ENCODE measurements around the gene PRAC2.
A peak's percentile ranks its signal among the peaks of the same experiment; 100 is the strongest.

Gene PRAC2

DNA sequence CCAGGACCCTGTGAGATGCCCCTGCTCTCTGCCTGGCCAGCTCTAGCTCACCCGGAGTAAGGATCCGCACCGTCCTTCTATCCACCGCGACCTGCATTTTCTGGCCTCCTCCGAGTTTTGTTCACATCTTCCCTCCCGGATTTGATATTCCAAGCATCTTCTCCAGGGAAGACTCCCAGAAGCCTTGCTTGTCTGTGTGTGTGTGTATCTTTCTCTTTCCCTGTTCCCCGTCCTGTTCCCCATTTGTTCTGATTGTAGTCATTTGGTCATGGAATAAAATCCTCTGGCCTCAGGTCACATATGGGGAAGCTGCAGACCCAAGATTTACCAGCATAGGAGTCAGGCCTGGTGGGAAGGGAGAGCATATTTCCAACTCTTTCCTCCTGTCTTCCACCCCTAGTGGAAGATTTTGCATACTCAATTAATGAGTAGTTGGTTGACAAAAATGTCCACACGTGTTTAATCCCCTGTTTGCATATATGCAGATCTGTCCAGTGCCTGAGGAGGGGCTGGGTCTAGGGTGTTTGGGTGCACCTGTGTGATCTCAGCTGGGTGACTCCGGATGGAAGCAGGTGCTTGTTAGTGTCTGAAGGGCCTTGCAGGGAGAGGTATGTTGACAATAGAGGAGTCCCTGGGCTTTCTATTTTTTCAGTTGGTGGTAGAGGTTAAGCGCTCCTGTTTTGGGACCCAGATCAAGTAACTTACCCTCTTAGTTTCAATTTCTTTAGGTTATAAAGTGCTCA is 2.5 kb upstream of the PRAC2 start:
- no peak for DNase-seq

DNA sequence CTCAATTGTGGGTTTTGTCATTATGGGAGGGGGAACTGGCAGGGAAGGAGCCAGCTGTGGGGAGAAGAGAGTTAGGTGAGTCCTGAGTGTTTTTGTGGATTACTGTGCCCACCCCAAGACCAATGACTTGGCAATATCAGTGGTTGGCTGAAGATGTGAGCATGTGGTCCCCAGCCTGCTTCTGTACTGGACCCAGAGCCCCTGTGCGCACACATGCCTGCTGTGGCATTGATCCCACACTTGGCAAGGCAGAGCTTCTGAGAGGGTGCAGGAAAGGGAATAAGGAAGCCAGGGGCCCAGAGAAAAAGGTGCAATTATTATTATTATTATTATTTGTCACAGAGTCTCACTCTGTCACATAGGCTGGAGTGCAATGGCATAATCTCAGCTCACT is 2.0 kb upstream of the PRAC2 start:
- no peak for DNase-seq

DNA sequence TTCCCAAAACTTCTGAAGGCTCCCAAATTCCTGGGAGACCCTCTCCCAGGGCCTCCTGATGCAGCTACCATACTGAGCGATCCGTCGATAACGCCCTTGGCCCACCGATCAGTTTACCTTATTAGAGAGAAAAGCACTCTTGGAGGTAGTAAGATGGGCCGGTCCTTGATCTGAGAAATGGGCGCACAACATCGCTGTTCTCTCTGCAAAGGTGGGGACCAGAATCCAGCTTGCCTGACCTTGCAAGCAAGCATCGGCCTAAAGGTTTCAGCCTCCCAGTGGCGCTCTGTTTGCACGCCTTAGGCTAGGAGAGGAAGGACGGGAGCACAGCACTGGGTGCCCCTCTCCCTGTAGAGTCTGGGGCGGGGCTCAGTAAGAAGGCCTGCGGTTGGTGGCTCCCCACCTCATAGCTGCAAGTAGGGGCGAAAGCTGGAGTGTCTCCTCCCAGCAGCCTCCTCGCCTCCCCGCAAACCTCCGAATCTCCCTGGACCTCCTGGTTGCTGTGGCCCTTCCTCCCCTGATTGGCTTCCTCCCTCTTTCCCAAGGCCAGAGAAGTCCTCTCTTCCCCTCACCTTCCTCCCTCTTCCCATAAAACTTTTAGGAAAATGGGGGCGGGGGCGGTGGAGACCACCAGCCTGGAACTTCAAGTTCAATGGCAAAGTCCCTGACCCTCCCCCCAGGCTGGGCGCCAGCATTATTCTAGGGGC is 631 bp upstream of the PRAC2 start, which contains the start of gene PRAC1:
Gene PRAC1, minus strand, starts transcription at position 318 of the 707 bp plus-strand sequence. Its CDS starts 126 bp downstream, at position 192.
- DNase-seq: no peak

DNA sequence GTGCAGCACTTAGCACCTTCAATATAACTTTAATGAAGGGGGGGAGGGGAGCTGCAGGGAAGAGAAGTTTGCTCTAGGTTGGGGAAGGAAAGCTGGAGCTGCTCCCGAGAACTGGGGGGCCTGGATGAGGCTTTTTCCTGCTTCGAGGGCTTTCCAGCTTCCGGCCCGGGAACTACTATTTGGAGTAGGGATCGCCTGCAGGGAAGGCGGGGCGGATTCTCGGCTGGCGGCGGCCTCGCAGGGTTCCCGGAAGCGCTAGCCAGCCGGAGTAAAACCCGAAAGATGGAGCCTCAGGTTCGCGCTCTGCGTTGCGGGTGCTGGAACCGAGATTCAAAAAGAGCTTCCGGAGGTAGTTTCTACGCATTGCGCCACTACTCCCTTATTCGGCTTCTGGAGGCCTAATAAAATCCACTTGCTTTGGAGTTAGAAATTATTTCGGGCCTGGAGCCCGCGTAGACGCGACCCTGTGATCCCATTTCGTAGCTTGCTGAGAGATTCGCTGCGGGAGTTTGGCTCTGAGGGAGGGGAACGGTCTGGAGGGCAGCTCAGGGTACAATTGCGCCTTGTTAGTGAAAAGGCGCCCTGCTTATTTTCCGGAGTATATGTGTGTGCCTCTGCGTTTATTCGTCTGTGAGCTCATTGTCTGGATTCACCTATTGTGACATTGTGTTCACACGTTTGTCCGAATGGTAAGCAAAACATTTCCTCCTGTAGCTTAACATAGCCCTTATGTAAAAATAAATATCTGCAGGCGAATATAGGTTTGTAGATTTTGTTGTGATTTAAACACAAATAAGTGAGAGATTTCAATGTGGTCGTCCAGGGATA is 652 bp downstream of the PRAC2 start:
- DNase-seq: no peak

DNA sequence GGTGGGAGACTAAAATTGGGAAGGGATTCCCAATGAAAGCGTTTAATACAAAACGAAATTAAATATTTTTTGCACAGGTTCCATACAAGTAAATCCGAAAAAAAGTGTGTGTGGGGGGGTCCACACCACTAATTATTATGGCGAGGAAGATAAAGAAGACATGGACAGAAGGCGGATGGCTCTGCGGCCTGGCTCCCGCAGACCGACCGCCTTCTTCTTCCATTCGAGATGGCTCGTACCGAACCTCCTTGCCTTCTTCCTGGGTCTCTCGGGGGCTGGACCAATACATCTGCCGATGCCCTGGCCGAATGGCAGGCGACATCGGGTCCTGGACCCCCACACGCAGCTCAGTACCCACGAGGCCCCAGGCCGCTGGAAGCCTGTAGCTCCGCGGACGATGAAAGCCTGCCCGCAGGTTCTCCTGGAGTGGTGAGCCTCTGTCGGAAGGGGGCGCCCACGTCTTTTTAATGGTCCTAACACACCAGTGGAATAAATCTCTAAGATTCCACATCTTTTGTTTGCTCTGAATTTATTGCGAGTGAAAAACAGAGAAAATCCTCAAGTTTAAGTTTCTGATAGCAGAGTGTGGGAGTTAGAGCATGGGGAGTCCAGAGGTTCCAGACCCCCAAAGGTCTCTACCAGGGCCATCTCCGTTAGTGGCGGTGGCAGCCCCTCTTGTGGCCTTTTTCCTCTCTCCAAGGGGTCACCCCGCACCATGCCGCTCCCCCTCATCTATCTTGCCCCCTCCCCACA is 1.4 kb downstream of the PRAC2 start:
- DNase-seq: peak; percentile 89

DNA sequence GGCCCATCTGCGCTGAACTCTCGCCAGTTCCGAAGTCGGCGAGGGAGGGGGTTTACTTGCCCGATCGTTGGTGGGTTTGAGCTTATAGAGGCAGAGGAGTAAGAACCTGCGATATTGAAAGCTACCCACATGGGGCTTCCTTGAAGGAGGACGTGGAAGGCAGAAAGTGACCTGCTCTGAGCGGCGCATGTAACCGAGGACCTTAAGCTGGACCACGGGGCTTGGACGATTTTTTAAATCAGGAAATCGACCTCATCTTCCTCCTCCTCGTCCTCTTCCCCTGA is 2.0 kb downstream of the PRAC2 start:
- no peak for DNase-seq

DNA sequence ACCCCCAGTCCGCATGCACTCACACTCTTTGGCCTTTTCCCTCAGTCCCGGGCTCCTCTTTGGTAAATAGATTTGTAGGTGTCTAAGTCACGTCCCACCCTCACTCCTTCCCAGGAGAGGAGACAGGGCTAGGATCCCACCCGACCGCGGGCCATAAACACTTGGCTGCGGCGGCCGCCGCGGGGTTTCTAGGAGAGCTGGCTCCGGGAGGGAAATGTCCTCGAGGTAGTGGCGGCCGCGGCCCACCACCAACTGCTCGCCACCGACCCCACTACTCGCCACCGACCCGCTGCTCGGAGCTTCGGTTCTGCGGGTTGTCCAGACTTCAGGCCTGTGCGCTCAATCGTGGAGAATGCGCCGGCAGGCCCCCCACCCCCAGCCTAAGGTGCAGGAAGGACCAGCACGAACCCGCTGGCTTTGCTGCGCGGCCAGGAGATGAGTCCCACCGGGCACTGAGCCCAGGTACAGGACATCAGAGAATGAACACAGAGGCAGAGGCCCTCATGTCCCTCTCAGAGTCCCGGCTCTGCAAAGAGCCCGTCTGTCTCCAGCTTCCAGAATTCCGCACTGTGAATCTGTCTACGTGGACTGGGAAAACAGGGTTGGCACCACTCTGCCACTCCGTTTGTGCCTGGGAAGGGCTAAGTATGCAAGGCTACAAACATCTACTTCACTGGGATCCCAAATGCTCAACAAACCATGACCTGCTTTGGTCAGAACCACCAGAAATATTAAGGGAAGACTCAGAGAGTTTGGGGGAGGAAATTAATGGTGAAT is 2.5 kb downstream of the PRAC2 start:
- no peak for DNase-seq

DNA sequence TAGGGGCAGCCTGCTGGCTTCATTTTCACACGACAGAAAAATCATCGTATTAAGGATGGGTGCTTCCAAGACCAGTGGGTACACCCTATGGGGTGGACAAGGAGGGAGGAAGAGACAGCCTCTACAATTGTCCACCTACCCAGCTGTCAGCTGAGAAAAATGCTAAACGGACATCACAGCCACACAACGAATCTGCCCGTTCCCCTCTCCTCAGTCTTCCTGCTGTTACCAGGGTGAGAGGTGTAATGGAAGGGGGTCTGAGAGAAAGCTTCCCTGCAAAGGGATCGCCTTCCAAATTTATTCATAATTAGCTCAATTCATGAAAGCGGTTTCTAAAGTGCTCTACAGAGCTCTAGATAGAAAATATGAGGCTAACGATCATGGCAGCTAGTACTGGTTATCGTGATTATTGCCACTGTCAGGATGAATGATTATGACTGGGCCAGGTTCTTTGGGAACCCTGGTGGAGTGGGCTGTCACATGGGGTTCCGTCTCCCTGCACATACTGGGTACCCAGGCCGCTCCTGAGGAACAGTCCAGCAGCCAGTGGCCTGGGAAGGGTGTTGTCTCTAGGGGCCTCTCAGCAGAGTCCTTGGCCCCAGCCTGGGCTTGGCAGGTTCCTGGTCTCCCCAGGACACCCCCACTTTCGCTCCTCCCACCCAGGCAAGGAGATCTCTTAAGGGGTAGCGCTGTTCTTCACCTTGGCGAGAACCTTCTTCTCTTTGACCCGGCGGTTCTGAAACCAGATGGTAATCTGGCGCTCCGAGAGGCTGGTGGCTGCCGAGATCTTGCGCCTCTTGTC is 3.3 kb downstream of the PRAC2 start:
- no peak for DNase-seq

DNA sequence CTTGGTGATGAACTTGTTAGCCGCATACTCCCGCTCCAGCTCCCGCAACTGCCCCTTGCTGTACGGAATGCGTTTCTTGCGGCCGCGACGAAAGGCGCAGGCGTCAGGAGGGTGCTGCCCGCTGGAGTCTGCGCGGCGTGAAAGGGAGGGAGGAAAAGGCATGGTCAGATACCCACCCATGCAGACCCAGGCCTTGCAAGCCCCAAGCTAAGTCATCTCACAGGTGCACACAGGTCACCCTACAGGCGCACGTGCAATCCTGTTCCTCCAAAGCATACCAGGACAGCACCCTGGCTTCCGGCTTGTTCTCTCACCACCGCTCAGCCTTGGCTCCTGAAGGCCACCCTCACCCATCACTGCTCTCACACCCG is 3.9 kb downstream of the PRAC2 start:
- DNase-seq: no peak

DNA sequence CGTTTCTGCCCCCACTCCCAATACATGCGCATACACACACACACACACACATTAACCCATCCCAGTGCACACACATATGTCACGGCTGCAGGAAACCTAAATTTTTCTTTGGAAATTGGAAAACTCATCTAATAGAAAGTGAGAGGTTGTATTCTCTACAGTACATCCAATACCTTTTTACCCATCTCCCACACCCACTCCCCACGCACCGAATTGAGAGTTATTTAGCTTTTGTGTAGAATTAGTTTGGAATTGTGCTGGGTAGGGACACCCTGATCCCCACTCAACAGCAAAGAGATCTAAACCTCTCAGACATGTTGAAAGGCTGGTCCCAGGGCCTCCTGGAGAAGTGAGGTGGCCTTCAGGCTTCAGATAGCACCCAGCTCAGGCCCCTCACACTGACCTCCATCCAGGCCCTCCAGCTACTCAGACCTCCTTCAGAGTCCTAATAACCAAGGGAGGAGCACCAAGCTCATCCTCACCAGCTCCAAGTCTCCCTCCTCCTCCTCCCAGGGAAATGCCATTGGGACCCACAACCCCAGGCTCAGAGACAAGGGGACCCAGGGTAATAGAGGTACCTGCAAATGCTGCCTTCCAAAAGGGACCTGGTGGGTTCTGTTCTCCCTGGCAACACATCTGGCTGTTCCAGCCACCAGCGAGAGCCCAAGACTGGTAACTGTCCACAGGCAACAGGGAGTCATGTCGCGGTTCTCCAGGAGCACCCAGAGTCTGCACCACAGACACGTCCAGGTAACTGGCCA is 4.6 kb downstream of the PRAC2 start:
- DNase-seq: no peak

DNA sequence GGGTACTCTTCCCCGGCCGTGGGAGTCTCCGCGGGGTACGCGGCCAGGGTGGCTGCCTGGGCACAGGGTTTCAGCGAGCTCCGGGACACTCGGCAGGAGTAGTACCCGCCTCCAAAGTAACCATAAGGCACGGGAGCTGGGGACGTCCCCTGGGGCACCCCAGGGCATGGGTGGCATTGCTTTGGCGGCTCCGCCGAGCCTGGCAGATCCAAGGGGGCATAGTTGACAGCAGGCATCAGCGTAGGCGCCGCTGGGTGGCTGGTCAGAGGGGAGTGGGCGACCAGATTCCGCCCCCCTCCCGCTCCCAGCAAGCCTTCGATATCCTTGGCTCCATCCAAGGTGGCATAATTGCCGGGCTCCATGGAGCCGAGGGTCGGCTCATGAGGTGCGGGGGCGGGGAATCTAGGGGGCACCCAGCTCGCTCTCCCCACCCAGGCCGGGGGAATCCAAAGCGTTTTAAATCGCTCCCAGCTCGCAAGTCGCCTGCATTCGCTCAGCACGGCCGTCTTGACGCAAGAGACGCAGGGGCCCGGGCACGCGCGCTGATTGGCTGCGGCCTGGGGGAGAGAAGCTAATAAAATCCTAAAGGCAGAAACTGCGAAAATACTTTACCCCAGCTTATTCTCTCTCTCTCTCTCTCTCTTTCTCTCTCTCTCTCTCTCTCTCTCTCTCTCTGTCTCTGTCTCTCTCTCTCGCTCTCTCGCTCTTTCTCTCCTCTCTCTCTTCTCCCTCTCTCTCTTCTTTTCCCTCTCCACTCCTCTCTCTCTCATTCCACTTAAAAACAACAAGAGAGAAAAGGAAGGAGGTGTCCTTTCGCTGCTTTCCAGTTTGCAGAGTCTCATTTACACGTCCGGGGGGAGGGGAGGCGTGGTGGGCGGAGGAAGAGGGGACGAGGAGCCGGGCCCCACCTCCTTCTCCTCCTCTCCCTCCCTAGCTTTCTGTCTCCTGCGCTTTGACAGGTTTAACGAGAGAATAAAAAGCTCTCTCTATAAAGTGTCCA is 5.5 kb downstream of the PRAC2 start, which contains the start of gene HOXB13:
Gene HOXB13, minus strand, starts transcription at position 519 of the 1,000 bp plus-strand sequence. Its CDS starts 157 bp downstream, at position 362.
- DNase-seq: peak; percentile 62

DNA sequence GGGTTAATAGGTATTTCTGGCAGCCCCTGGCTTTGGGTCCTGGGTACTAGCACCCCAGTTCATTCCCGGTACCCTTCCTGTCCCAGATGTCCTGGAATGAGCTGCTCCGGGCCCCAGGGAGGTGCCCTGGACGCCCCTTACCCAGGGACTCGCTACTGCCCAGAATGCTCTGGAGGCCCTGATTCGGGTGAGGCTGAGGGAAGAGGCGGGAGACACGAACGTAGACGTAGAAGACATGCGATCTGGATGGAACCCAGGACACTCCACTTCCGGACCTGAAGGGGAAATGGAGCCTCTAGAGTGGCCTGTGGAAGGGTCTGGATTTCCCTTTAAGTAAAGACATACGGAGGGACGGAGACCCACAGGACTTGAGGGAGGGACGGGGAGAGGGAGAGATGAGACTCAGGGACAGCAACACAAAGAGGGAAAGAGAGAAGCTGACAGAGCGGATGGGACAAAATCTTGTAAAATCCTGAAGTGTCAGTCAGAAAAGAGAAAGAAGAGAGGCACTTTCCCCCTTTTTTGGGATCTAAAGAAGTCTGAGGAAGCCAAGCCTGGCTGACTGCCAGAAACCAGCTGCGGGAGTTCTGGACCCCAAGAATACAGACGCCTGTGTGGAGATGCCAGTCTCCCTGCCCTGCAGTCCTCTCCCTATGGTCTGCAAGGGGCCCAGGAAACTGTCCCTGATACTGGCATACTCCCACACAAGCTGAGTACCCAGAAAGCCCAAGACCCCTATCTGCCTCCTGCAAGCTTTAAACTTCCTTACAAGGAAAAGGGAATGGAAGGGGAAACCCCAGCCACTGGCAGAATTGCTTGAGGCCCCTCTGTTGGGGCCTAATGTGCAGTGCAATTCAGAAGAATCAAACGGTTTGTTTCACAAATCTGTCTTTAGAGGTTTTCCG is 6.6 kb downstream of the PRAC2 start:
- no peak for DNase-seq

DNA sequence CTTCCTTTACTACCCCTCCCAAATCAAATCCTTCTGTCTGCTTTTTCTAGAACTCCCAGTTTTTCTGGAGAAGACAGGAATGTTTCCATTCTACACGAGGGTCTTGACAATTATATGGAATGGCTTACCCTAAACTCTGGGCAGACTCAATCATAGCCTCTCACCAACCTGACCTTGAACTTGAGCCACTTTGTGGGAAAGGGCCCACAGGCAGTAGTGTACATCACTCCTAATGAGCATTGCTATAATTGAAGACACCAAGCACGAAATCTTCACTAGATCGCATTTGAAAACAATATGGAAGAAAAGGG is 7.2 kb downstream of the PRAC2 start:
- DNase-seq: no peak

DNA sequence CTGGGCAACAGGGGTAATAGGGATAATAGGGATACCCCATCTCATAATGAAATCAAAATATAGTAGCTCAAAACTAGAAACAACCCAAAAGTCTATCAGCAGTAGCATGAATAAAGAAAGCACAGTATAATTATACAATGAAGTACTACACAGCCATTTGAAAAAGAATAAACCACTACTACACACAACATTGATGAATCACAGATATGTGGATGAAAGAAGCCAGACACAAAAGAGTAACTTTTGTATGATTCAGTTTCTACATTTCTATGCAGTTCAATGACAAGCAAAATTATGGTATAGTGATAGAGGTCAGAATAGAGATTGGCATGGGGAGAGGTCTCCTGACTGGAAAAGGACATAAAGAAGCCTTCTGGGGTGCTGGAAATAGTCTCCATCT is 8.4 kb downstream of the PRAC2 start:
- no peak for DNase-seq

DNA sequence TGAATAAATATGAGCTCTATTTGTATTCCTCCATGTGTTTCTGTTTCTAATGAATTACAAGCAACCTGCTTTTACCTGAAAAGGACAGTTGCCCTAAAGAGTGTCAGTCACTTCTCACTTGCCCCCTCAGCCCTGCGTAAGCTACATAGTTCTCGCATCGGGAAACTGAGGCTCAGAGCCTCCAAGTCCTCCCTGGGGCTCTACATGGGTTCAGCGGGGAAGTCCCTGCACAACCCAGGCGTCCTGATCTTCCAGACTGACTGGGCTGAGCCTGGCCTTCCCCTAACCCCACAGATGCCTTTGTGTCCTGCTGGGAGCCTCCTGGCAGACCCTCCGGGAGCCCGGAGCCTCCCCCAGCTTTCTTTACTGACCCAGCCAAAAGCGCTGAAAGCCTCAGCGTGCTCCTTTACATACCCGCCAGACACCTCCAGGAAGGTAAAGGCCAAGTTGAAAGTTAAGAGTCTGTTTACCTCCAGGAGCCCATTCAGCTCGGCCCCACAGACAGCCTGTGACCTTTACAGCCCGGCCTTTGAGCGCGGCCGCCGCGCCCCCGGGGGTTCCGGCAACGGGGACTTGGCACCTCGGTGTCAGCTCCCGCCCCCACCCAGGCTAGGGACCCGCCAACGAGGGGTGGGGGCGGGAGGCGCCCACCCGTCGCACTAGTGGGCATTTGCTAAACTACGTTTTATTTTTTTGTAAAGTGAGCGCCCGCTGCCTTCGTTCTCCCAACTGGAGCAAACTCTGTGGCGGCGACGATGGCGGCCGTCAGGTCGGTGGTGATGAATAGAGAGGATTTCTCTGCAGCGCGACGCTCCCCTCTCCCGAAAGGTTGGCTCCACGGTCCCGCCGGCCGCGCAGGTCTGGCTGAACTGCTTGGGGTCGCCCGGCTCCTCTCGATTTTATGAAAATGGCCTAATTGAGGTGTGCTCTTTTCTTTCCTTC is 10.0 kb downstream of the PRAC2 start:
- DNase-seq: no peak

DNA sequence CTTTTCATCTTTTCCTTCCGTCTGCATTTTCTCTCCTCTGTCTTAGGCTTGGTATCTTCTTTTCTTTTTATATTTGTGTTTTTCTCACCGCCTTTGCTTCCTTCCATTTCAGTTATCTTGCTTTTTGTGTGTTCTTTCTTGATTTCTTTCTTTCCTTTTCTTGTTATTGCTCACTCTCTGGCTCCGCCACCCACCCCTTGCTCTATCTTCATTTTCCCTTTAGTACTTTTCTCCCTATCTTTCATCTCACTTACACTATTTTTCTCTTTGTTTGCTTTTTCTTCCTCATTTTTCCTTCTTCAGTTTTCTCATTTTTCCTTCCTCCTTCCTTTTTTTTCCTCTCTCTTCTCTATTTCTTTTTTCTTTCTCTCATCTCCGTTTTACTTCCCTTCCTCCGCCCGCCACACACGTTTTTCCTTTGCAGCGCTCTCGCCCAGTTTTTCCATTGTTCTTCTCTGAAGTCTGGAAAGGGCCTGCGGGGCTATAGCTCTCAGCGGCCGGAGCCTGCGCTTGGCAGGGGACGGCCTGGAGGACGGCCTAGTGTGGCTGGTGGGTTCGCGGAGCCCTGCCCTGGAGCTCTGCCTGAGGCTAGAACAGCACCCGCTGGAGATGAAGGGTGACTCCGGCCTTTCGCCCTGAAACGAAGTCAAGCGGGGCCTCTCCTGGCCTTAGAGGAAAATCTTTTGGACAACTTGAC is 10.8 kb downstream of the PRAC2 start:
- no peak for DNase-seq

All from stimulated activated CD8-positive, alpha-beta memory T cell treated with anti-CD3 and anti-CD28 coated beads, Interleukin-4, amount 100 ng/mL, for 48 hours (primary cell).